ENCODE data around the gene AKAP8. TPM values are rescaled to one million over a fixed set of nuclear protein-coding genes. Genes with fewer than 3 reads are reported as not detected.

Gene AKAP8
- total and polyA plus RNA-seq, 2 experiments from 2014 or later = 22.4 to 36.5 TPM

GRCh38 chr19:15379999-15380647 is 536 bp upstream of the AKAP8 start:
- peak overlapping the region; percentile 91 for H3K4me2 ChIP-seq
- DNase-seq (ENCODE audit: low spot score) (peak; percentile 84), ATAC-seq (peak; percentile 60)
- Mint-ChIP-seq H3K27me3 (ENCODE audit: insufficient read depth, low read depth, poor library complexity) (peaks cover 14% of the 10 kb centered on the region), H3K27ac (peak overlapping the region; percentile 92), H3K9me3 (no peaks in the 10 kb centered on the region; the same call in 1 of the 3 replicates), H3K36me3 (ENCODE audit: low read depth) (peaks cover 12% of the 10 kb centered on the region), H3K4me3 (peak overlapping the region; percentile 96), H3K4me1 (peaks cover 29% of the 10 kb centered on the region)
- no peaks in the 10 kb centered on the region for H3K9me2 ChIP-seq (ENCODE audit: insufficient read depth)
- H3K27me3 ChIP-seq (ENCODE audit: insufficient read depth) = no peaks in the 10 kb centered on the region
- H4K20me1 ChIP-seq (replicated peaks; ENCODE audit: insufficient read depth) = peaks cover 31% of the 10 kb centered on the region
- TF ChIP-seq CREB1 (CRISPR knock-in tag; IDR thresholded peaks at IDR 0.05; ENCODE audit: low read depth) = no peak
- TF ChIP-seq POLR2AphosphoS5 (IDR thresholded peaks at IDR 0.05; ENCODE audit: low read depth) = peak; percentile 61; the same call in 1 of the 2 replicates
- no peak for TF ChIP-seq ETS1 (IDR thresholded peaks at IDR 0.05)
- no peak for TF ChIP-seq ZNF462 (CRISPR knock-in tag; IDR thresholded peaks at IDR 0.05)
- TF ChIP-seq NANOG (IDR thresholded peaks at IDR 0.05; ENCODE audit: borderline replicate concordance) = no peak
- TF ChIP-seq, protein P1, sequence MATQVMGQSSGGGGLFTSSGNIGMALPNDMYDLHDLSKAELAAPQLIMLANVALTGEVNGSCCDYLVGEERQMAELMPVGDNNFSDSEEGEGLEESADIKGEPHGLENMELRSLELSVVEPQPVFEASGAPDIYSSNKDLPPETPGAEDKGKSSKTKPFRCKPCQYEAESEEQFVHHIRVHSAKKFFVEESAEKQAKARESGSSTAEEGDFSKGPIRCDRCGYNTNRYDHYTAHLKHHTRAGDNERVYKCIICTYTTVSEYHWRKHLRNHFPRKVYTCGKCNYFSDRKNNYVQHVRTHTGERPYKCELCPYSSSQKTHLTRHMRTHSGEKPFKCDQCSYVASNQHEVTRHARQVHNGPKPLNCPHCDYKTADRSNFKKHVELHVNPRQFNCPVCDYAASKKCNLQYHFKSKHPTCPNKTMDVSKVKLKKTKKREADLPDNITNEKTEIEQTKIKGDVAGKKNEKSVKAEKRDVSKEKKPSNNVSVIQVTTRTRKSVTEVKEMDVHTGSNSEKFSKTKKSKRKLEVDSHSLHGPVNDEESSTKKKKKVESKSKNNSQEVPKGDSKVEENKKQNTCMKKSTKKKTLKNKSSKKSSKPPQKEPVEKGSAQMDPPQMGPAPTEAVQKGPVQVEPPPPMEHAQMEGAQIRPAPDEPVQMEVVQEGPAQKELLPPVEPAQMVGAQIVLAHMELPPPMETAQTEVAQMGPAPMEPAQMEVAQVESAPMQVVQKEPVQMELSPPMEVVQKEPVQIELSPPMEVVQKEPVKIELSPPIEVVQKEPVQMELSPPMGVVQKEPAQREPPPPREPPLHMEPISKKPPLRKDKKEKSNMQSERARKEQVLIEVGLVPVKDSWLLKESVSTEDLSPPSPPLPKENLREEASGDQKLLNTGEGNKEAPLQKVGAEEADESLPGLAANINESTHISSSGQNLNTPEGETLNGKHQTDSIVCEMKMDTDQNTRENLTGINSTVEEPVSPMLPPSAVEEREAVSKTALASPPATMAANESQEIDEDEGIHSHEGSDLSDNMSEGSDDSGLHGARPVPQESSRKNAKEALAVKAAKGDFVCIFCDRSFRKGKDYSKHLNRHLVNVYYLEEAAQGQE (IDR thresholded peaks at IDR 0.05; ENCODE audit: unreplicated experiment) = no peak
- TF ChIP-seq EZH2phosphoT487 (IDR thresholded peaks at IDR 0.05; ENCODE audit: unreplicated experiment) = no peak
- peak overlapping the region; percentile 99 for H3K4me3 ChIP-seq
- H2AFZ ChIP-seq = peak overlapping the region; percentile 14; the same call in 1 of the 2 replicates
- peaks cover 42% of the 10 kb centered on the region for H3K79me2 ChIP-seq (replicated peaks; ENCODE audit: insufficient read depth)
- H3F3A ChIP-seq (replicated peaks; ENCODE audit: low read depth) = peaks cover 25% of the 10 kb centered on the region
- H3K27ac ChIP-seq (ENCODE audit: low read depth) = peak overlapping the region; percentile 95
- H3K36me3 ChIP-seq (ENCODE audit: insufficient read depth) = no peaks in the 10 kb centered on the region
- H3K4me1 ChIP-seq (ENCODE audit: insufficient read depth) = peaks cover 16% of the 10 kb centered on the region

Data from GM23338 (cell line).